Measurements from ENCODE around the gene PRDM11.

PRDM11 gene

DNA sequence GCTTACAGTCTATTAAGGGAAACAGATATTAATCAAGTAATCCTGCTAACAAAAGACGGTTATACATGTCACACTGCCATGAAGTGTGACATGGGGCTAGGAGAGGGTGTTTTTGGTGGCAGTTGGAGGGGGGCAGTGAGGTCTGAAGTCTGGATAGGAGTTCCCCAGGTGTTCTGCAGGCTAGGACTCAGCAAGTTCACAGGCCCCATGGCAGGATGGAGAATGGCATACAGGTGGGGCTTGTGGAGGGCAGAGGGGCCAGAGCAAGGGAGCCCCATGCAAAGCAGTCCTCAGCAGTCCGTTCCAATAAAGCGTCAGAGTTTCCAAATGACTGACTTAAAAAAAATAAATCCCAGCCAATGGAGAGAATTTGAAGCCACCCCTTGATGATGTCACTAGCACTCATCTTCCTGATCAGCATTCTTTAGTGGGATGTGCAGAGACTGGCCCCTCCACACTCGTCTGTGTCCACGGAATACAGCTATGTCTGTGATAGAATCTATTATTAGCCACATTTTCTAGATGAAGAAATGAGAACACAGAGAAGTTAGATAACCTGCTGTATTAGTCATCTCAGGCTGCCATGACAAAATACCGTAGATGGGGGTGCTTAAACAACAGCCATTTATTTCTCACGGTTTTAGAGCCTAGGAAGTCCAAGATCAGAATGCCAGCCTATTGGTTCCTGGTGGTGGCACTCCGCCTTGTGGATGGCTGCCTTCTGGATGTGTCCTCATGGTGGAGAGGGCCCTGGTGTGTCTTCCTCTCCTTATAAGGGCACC, 32.6 kb downstream of the PRDM11 start:
- no peak for DNase-seq

DNA sequence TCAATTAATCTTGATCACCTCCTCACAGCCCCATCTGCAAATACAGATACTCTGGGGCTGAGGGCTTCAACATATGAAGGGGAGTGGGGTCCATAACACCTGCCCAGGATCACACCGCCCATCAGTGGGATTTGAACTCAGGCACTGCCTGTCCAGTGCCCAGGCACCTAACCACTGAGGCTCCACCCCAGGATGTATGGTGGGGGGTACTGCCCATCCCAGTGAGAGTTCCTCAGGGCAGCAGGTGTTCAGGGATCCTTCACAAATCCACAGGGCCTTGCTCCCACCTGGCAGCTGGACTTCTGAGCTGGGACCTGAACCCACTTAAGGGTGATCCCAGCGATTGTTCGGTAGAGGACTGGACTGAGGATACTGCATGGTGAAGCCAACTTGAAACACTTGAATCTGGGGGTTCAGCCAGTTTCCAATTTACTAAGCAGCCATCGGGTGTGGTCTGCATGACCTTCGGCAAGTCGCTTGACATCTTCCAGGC, 33.3 kb downstream of the PRDM11 start:
- no peak for DNase-seq

- peak; percentile 67 for DNase-seq
These were observed 33.9 kb downstream of the PRDM11 start for GRCh38 chr11:45180179-45180847.

DNA sequence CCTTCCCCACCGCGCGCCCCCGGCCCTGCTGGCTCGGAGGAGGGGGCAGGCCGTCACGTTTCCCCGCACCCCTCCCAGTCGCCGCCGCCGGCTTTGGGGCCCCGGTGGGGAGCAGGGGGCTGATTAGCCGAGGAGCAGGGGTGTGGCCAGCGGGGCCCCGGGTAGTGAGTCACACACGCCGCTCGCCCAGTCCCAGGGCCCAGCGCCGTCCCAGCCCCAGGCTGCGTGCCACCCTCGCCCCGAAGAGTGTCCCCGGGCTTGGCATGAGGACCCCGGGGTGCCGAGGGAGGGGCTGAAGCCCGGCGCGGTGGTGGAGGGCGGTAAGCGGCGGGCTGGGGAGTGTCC, 34.4 kb downstream of the PRDM11 start:
- DNase-seq, result no peak

DNA sequence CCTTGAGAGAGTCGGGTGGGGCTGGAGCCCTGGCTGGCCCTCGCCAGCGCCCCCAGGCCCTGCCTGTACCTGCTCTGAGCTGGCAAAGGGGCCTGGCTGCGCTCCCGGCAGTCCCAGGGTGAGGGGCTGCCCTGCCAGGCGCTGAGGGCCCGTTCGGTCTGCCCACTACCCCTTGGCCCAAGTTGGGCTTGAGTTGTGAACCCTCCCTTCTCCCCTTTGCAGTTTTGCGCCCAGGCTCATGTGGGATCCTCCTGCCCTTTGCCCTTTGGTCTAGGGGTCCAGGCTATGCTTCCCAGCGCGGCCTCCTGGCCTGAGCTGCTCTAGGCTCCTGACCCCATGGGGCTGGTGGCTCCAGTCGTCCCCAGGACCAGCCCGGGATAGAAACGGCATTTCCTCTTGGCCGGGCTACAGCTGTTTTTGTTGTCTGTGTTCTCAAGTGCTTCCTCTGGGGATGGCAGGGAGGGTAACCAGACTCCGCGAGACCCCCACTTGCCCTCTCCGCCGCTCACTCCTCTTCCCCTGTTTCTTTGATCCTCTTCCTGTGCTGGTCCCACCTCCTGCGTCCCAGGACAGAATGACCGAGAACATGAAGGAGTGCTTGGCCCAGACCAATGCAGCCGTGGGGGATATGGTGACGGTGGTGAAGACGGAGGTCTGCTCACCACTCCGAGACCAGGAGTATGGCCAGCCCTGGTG, 34.9 kb downstream of the PRDM11 start:
- no peak for DNase-seq

DNA sequence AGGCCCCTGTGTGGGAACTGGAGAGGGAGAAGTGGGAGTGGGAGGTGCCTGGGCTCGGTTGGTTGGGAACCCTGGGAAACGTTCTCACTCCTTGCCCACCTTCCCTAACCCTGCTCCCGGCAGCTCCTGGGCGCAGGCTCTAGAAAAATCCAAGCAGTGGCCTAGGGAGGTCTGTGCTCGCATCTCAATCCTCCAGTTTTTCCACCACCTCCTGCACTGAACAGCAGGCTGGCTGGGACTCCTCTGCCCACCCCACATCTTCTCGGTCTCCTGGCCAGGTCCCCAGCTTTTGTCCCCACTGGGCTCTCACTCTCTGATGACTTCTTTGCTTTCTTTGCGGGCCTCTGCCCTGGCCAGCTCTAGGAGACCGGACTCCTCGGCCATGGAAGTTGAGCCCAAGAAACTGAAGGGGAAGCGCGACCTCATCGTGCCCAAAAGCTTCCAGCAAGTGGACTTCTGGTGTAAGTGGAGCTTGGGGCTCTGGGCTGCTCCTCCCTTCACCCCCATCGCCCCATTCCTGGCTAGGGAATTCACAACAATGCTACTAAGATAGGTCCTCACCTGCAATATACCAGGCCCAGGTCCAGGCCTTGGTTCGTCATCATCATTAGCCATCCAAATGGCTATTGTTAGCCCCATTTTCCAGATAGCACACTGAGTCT, 35.6 kb downstream of the PRDM11 start:
- no peak for DNase-seq

DNA sequence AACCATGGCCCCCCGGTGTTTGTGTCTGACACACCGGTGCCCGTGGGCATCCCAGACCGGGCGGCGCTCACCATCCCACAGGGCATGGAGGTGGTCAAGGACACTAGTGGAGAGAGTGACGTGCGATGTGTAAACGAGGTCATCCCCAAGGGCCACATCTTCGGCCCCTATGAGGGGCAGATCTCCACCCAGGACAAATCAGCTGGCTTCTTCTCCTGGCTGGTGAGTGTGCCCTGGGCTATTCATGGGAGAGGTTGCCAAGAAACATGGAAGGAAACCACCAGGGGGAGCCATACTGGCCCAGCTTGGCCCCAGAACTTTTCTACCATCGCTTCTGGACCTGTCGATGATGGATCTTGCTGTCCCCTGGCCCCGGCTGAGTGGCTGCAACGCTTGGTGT, 36.5 kb downstream of the PRDM11 start:
- DNase-seq, result peak; percentile 24

DNA sequence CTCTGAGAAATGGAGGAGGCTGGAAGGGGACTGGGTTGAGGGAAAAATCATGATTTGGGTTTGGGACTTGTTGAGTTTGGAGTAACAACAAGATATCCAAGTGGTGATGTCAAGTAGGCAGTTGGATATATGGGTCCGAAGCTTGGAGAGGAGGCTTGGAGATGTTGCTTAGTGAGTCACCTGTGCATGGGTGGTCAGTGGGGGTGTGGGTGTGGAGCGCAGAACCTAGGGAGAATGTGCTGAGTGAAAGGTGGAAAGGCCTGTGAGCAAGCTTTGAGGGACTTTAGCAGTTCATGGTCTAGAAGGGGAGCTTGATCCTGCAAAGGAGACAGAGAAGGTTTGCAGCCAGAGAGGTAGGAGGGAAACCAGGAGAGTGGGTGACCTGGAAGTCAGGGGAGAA, 38.2 kb downstream of the PRDM11 start:
- no peak for DNase-seq

DNA sequence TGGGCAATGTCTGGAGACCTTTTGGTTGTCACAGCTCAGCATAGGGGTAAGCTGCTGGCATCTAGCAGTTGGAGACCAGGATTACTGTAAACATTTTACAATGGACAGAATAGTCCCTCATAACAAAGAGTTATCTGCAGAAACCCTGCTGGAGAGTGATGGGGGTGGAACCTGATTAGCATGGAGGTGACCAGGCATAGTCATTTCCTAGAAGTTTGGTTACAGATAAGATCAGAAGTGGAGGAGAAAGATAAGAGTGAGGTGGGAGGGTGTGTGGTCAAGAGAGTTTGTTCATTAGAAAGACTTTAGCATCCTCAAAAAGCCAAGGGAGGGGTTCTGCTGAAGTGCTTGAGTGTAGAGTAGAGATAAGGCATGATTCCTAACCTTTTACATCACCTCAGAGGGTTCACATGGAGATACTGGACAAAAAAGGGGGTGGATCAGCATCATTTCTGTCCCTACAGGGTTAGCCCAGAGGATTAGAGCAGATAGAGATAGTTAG, 38.8 kb downstream of the PRDM11 start:
- DNase-seq, result no peak

- DNase-seq, result no peak
These were observed 40.9 kb downstream of the PRDM11 start for GRCh38 chr11:45187375-45187774.

DNA sequence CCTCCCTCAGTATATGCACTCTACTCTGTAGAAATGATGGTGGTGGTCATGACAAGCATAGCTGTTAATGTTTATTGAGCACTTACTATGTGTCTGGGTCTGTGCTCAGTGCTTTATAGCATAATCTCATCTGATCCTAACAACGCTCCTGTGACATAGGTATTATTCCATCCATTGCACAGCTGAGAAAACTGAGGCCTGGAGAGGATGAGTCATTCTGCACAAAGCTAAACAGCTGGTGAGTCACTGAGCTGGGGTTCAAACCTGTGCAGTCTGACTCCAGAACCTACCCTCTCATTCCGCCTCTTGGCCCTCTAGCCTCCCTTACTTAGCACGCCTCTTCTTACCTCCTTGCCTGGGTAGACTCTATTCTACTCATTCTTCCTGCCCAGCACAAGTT, 41.7 kb downstream of the PRDM11 start:
- DNase-seq, result no peak

DNA sequence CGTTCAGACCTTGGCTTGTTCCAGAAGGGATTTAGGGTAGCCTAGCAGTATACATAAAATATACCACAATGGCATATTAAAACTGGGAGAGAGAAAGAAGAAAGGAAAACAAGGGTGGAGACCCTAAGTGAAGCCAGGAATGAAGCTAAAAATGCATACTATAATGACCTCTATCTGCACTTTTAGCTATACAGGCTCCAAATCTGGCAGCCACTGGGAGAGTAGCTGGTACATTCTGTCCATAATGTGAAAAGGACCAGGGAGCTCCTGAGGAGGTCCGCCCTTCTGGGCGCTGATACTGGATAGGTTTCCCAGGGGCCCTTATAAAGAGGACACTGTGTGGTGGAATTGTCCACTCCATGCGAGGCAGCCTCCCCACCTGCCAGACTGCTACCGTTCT, 42.8 kb downstream of the PRDM11 start:
- no peak for DNase-seq

DNA sequence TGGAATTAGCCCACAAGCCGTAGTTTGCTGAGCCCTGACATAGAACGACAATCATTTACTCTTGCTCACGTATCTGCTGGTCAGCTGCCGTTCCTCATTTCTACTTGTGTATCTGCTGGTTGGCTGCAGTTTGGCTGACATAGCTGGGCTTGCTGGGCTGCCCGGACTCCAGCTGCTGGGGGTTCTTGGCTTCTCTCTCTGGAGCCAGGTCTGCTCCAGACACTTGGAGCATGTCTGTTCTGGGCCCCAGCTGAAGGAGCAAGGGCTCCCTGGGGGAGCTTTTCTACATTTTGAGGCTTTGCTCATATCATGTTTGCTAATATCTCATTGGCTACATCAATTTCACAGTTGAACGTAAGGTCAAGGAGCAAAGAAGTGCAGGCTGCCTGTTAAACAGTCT, 47.3 kb downstream of the PRDM11 start:
- no peak for DNase-seq

DNA sequence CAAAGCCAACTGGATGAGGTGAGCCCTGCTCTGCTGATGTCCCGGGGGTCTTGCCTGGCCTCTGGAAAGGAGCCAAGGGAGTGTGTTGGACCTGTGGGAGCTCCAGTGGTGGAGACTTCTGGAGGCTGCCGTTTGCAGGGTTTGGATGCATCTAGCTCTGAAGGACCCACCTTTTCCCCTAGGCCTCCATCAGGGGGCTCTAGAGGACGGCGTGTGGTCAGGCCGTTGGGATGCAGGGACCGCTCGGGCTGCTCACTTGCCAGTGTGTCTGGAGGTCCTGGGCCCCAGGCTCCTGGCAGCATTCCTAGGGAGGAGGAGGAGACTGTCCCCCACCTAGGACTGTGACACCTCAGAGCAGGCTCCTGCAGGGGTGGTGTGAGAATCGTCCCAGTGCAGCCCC, 58.3 kb downstream of the PRDM11 start:
- DNase-seq, result no peak

- DNase-seq, result no peak
These were observed 59.5 kb downstream of the PRDM11 start for GRCh38 chr11:45205978-45206377.

DNA sequence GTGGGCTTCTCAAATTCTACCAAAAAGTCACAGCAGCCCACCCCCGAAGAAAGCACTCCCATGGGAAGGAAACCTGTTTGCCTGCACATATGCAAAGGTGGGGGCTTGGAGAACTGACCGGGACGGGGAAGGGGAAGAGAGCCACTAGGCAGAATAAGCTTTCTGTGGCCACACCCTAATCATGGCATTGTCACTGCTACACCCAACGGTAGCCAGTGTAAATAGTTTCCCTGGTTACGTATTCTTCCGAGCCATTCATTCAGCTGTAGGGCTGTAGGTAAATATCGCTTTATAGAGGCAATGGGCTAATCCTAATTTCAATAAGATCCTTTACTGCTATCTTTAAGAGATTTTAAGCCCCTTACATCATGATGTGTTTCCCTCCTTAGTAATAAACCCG, 61.7 kb downstream of the PRDM11 start:
- peak; percentile 67 for DNase-seq

DNA sequence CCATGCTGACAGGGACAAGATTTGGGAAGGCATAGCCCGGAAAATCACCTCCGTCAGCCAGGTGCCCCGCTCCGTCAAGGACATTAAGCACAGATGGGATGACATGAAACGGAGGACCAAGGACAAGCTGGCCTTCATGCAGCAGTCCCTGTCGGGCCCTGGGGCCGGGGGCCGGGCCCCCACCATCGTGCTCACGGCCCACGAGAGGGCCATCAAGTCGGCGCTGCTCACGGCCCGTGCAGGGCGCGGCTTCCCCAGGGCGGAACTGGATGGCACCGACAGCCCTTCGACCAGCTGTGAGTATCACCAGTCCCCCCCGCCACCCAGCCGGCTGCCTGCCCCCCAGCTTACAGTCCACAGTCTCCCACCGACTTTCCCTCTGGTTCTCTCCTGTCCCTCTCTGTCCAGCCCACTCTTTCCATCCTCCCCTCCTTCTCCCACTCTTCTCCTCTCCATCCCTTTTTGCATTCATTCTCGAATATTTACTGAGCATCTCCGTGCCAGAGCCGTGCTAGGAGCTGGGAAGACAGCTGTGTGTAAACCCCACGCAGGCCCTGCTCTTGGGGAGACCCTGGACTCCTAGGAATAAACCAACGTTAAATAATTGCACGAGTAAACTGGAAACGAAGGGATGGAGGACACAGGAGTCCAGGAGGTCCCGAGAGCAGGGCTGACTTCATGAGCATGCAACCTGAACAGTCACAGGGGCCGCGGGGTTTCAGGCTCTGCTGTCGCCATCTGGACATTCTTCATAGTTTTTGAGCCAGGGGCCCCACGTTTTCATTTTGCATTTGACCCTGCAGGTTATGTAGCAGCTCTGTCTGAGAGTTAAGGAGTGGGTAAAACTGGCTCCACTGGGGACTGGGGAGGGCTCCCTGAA, 62.8 kb downstream of the PRDM11 start:
- no peak for DNase-seq

GRCh38 chr11:45209891-45210699, 63.7 kb downstream of the PRDM11 start:
- DNase-seq, result no peak

GRCh38 chr11:45210846-45211245, 64.4 kb downstream of the PRDM11 start:
- no peak for DNase-seq

DNA sequence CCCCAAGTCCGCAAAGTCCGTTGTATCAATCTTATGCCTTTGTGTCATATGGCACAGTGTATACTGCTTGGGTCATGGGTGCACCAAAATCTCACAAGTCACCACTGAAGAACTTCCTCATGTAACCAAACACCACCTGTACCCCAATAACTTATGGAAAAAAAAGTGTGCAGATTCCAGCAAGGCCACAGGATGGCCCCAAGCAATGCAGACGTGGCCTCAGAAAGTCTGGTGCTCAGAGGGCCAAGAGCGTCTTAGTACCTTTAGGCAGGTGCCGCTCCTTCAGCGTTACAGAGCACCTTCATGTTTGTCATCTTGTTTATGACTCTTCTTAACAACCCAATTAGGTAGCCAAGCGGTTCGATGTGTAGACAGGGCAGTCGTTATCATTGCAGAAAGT, 65.3 kb downstream of the PRDM11 start:
- DNase-seq, result no peak

DNA sequence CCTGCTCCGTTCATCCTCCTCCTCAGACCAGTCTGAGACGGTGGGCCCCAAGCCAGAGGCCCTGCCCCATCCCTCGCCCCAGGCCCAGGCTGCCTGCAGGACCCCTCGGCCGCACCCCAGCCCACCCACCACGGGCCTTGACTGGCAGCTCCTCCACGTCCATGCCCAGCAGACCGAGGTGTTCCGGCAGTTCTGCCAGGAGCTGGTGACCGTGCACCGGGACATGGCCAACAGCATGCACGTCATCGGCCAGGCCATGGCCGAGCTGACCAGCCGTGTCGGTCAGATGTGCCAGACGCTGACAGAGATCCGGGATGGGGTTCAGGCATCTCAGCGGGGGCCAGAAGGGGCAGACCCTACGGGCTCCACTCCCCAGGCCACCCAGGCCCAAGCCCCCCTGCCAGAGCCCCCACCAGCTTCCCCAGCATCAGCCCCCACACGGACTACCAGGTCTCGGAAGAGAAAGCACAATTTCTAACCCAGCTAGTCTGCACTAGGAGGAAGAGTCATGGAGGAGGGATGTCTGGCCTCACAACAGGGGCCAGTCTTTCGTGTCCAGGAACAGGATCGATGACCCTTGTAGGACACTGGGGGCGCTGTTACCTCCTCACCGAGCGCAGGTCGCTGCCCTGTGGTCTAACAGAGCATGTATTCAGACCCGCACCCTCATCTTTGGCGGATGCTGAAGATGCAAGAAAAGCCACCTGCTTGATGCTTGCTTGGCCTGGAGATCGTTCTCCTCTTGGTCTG, 66.3 kb downstream of the PRDM11 start:
- DNase-seq, result no peak
